Left colon (tissue), 2 donors: ENCODE data around the gene ARL6IP6. TPM values are rescaled to one million over a fixed set of nuclear protein-coding genes. Genes with fewer than 3 reads are reported as not detected.
A peak's percentile ranks its signal among the peaks of the same experiment; 100 is the strongest.

Source experiments
- ATAC-seq: fragments of 200-7000 bp; cut with Tn5 transposase; one replicate; pipeline ENCODE4 v1.9.1; 2020; ENCODE audit warnings: mild to moderate bottlenecking, moderate library complexity
- DNase-seq, 2 donors: peaks; one replicate each; pipeline ENCODE4 v3.0.0-alpha.2; 2020
- intact Hi-C, 2 donors: fragments of 100-400 bp; cut with DNase I in 1 of 2; cut with micrococcal nuclease in 1 of 2; formaldehyde crosslinking; loops; one replicate each; pipeline versions ENCODE4 v1.11.2 to v1.14.0; 2022; cut with DNase I, micrococcal nuclease
- total RNA-seq, 2 donors: library from RNA; stranded (reverse); fragmentation: NEBNext Ultra II Directional; extraction: Animal tissue kit (Norgen Biotek cat#: 25700); gene quantifications; one replicate each; pipeline ENCODE4 v1.2.1, GENCODE V29; 2021
- donor health status: DM: no; HTN: no; CAD: no.
- donor health status: DM: yes; HTN: yes; CAD: no.

The ARL6IP6 gene
- total RNA-seq, 2 donors from 2014 or later: 16.0 to 16.5 TPM

GRCh38 chr2:152766928-152767327, 48.5 kb downstream of the ARL6IP6 start:
- DNase-seq (no peak), ATAC-seq (no peak)
- intact Hi-C loops: no loop called here

GRCh38 chr2:152781175-152781574, 62.8 kb downstream of the ARL6IP6 start:
- intact Hi-C loops: no loop called here
- no peak for DNase-seq
- no peak for ATAC-seq

- intact Hi-C loops: no loop called here
- ATAC-seq (peak; percentile 96), DNase-seq (no peak)
Measured at GRCh38 chr2:152782171-152782570, 63.8 kb downstream of the ARL6IP6 start.

GRCh38 chr2:152790883-152791282, 72.5 kb downstream of the ARL6IP6 start:
- ATAC-seq: no peak
- intact Hi-C loops: no loop called here

GRCh38 chr2:152791979-152792378, 73.6 kb downstream of the ARL6IP6 start:
- intact Hi-C loops: no loop called here
- no peak for ATAC-seq
- DNase-seq: no peak

More at GRCh38 chr2:152790883-152791282, 72.5 kb downstream of the ARL6IP6 start:
- DNase-seq: no peak

GRCh38 chr2:152792974-152793373, 74.6 kb downstream of the ARL6IP6 start:
- DNase-seq (no peak), ATAC-seq (no peak)
- intact Hi-C loops: no loop called here

GRCh38 chr2:152796941-152797340, 78.5 kb downstream of the ARL6IP6 start:
- DNase-seq (no peak), ATAC-seq (no peak)
- intact Hi-C loops: no loop called here

GRCh38 chr2:152804687-152805408, 86.4 kb downstream of the ARL6IP6 start:
- no peak for DNase-seq
- intact Hi-C loops: no loop called here
- no peak for ATAC-seq

GRCh38 chr2:152811916-152812315, 93.5 kb downstream of the ARL6IP6 start:
- intact Hi-C loops: no loop called here
- no peak for ATAC-seq
- no peak for DNase-seq

Other genes with a start within 250 kb of the ARL6IP6 start
- 10 to 100 TPM; 85.4 to 88.9 TPM for gene PRPF40A, start 1.2 kb upstream of the ARL6IP6 start, total RNA-seq